Measurements from ENCODE around the gene GAPT. TPM values are rescaled to one million over a fixed set of nuclear protein-coding genes. Genes with fewer than 3 reads are reported as not detected.

Gene GAPT
- total and polyA plus RNA-seq, 12 donors = 0.28 to 2.2 (median 0.65) TPM; not detected in 1

GRCh38 chr5:58452566-58453258 is 38.5 kb upstream of the GAPT start:
- H3K27me3 ChIP-seq = no peaks in the 10 kb centered on the region
- H3K36me3 ChIP-seq (replicated peaks in 1 of 2) = peaks cover 0 to 32% of the 10 kb centered on the region in 2 donors
- no peak overlapping the region for H3K4me3 ChIP-seq
- intact Hi-C loops (cut with DNase I) = loop anchor here in 1 of 2 donors (10.0 kb wide), 1 partner anchor 568 kb away; no protein-coding TSS in a partner anchor
- no peak overlapping the region for H3K27ac ChIP-seq
- TF ChIP-seq, protein P1, sequence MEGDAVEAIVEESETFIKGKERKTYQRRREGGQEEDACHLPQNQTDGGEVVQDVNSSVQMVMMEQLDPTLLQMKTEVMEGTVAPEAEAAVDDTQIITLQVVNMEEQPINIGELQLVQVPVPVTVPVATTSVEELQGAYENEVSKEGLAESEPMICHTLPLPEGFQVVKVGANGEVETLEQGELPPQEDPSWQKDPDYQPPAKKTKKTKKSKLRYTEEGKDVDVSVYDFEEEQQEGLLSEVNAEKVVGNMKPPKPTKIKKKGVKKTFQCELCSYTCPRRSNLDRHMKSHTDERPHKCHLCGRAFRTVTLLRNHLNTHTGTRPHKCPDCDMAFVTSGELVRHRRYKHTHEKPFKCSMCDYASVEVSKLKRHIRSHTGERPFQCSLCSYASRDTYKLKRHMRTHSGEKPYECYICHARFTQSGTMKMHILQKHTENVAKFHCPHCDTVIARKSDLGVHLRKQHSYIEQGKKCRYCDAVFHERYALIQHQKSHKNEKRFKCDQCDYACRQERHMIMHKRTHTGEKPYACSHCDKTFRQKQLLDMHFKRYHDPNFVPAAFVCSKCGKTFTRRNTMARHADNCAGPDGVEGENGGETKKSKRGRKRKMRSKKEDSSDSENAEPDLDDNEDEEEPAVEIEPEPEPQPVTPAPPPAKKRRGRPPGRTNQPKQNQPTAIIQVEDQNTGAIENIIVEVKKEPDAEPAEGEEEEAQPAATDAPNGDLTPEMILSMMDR (IDR thresholded peaks at IDR 0.05) = no peak
- no peak for TF ChIP-seq POLR2A (IDR thresholded peaks at IDR 0.05)
- H3K4me1 ChIP-seq (replicated peaks in 1 of 2) = peaks cover 0 to 10% of the 10 kb centered on the region in 2 donors
- no peaks in the 10 kb centered on the region for H3K9me3 ChIP-seq (replicated peaks in 1 of 3)
- no peak for DNase-seq
- WGBS, 4 donors = 82 to 95% (median 84%) methylated on average over 3 of the region's 3 CpGs

DNA sequence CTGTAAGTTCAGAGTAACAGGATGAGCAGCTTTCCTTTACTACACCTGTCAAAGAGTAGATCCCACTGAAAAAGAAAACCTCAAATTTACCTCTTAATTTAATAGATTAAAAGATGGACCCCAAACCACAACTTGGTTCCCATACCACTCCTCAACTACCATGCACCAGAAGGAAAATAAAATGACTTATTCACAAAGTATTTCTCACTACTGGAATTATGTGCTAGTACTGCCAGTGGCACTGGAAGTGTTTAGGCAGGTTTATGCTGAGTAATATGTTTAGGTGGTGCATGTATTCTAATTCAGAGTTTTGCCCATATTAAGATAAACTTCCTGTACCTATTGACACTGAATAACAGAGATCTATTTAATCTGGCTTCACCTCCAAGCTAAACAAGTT is 37.9 kb upstream of the GAPT start:
- intact Hi-C loops (cut with DNase I) = loop anchor here in 1 of 2 donors (10.0 kb wide), 1 partner anchor 569 kb away; no protein-coding TSS in a partner anchor
- no peaks in the 10 kb centered on the region for H3K27me3 ChIP-seq
- H3K36me3 ChIP-seq (replicated peaks in 1 of 2) = peaks cover 0 to 32% of the 10 kb centered on the region in 2 donors
- no peak for TF ChIP-seq POLR2A (IDR thresholded peaks at IDR 0.05)
- TF ChIP-seq, protein P1 (IDR thresholded peaks at IDR 0.05) = no peak
- H3K4me3 ChIP-seq = no peak overlapping the region
- H3K4me1 ChIP-seq (replicated peaks in 1 of 2) = peaks cover 0 to 10% of the 10 kb centered on the region in 2 donors
- DNase-seq = no peak
- H3K27ac ChIP-seq = no peak overlapping the region
- H3K9me3 ChIP-seq (replicated peaks in 1 of 3) = no peaks in the 10 kb centered on the region

- intact Hi-C loops (cut with DNase I) = loop anchor here in 1 of 2 donors (10.0 kb wide), 1 partner anchor 569 kb away; no protein-coding TSS in a partner anchor
- 89 to 100% (median 95%) methylated on average over 1 of the region's 1 CpG for WGBS, 4 donors
- no peak overlapping the region for H3K27ac ChIP-seq
Observed at GRCh38 chr5:58454025-58454424, 37.2 kb upstream of the GAPT start.

GRCh38 chr5:58455066-58455465 is 36.2 kb upstream of the GAPT start:
- 75 to 87% (median 82%) methylated on average over 5 of the region's 5 CpGs for WGBS, 4 donors
- Histone ChIP-seq H3K27ac (no peak overlapping the region), H3K4me1 (replicated peaks in 1 of 2) (peaks cover 0 to 10% of the 10 kb centered on the region in 2 donors), H3K36me3 (replicated peaks in 1 of 2) (peaks cover 0 to 32% of the 10 kb centered on the region in 2 donors), H3K27me3 (no peaks in the 10 kb centered on the region), H3K4me3 (no peak overlapping the region), H3K9me3 (replicated peaks in 1 of 3) (no peaks in the 10 kb centered on the region)
- intact Hi-C loops (cut with DNase I) = loop anchor here (5.0 to 10.0 kb wide), 3 partner anchors 570 to 808 kb away; no protein-coding TSS in a partner anchor
- DNase-seq = no peak
- TF ChIP-seq, protein P1 (IDR thresholded peaks at IDR 0.05) = no peak
- no peak for TF ChIP-seq POLR2A (IDR thresholded peaks at IDR 0.05)

More at GRCh38 chr5:58454025-58454424, 37.2 kb upstream of the GAPT start:
- TF ChIP-seq POLR2A (IDR thresholded peaks at IDR 0.05) = no peak
- TF ChIP-seq, protein P1 (IDR thresholded peaks at IDR 0.05) = no peak
- no peaks in the 10 kb centered on the region for H3K9me3 ChIP-seq (replicated peaks in 1 of 3)
- peaks cover 0 to 32% of the 10 kb centered on the region in 2 donors for H3K36me3 ChIP-seq (replicated peaks in 1 of 2)
- peaks cover 0 to 10% of the 10 kb centered on the region in 2 donors for H3K4me1 ChIP-seq (replicated peaks in 1 of 2)
- no peak for DNase-seq
- no peaks in the 10 kb centered on the region for H3K27me3 ChIP-seq
- H3K4me3 ChIP-seq = no peak overlapping the region

All from adrenal gland (tissue), 12 donors.